Measurements from ENCODE around the gene TMEM125.

Gene TMEM125

GRCh38 chr1:43294761-43295160 lies 25.0 kb downstream of the TMEM125 start:
- DNase-seq = no peak

DNA sequence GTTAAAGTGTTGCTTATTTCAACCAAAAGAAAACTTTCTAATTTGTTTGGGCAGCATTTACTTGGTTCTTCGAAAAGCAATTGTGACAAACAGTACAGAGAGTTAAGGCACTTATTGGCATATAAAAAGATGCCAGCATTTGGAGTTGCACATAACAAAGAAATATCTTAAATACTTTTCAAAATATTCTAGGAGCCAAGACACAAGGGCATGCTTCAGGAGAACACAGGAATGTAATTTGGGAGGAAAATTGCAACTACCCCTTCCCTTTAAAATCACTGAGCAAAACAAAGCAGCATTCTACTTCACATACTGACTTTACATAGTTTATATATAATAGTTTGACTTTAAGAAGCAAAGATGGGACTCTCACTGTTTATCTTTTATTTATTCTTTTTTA lies 26.4 kb downstream of the TMEM125 start:
- no peak for DNase-seq

DNA sequence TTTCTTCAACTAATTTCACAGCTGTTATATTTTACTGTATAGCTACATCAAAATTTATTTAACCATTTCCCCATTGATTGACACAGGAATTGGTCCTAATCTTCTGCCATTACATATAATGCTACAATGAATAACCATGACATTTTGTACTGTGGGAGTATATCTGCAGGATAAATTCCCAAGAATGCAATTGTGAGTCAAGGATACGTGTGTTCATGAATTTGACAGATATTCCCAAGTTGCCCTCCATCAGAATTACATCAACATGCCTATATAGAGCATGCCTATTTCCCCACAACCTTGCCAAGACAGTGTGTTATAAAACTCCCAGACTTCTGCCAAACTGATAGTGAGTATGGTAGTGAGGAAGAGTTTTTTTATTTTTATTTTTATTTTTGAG lies 28.3 kb downstream of the TMEM125 start:
- DNase-seq = no peak

DNA sequence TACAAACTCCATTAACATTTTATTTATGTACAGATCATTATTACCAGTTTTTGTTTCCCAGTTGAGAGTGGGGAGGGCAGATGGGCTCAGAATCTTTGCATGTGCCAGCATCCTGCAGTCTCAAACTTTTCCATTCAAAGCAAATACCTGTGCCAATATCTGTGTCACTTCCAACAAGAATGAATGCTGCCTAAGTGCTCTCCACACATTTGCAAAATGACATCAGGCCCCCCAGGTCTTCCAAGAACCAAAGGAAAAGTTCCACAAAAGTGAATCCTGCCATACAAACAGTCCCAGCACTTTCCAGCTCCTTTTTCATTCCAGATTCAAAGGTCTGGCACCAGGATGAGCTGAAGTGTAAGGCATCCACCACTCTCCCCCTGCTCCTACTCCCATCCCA lies 29.3 kb downstream of the TMEM125 start:
- no peak for DNase-seq

GRCh38 chr1:43300378-43301094 lies 30.8 kb downstream of the TMEM125 start, which contains the start of gene TIE1:
Gene TIE1, plus strand, starts transcription at chr1:43300982. Its CDS starts 90 bp downstream, at chr1:43301072.
- DNase-seq = no peak

- DNase-seq = no peak
Observed at GRCh38 chr1:43302201-43302600, 32.4 kb downstream of the TMEM125 start.

DNA sequence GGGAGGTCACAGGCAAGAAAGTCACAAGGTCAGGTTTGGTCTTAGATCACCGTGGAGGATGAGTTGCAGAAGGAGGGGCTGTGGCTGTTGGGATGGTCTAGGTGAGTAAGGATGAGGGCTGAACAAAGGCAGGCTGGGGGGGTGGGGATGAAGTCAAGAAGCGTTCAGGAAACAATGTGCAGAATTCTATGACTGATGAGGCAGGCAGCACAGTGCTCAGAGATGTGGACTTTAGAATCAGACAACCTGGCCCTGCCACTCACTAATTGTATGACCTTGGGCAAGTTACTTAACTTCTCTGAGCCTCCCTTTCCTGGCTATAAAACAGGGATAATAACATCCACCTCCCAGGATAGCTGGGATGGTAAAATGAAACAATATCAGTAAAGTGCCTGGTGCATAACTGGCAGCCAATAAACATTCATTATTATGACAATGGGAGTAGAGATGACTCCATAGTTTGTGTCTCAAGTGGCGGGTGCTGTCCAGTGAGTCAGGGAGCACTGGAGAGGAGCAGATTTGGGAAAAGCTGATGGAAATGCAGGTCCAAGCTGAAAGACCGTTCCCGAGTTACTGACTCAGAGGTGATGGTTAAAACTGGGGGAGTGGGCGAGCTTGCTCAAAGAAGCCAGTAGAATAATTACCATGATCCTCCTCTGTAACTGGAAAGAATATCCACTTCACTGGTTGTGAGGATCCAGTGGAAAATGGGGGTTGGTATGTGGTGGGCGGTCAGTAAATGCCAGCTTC lies 33.1 kb downstream of the TMEM125 start:
- DNase-seq = no peak

DNA sequence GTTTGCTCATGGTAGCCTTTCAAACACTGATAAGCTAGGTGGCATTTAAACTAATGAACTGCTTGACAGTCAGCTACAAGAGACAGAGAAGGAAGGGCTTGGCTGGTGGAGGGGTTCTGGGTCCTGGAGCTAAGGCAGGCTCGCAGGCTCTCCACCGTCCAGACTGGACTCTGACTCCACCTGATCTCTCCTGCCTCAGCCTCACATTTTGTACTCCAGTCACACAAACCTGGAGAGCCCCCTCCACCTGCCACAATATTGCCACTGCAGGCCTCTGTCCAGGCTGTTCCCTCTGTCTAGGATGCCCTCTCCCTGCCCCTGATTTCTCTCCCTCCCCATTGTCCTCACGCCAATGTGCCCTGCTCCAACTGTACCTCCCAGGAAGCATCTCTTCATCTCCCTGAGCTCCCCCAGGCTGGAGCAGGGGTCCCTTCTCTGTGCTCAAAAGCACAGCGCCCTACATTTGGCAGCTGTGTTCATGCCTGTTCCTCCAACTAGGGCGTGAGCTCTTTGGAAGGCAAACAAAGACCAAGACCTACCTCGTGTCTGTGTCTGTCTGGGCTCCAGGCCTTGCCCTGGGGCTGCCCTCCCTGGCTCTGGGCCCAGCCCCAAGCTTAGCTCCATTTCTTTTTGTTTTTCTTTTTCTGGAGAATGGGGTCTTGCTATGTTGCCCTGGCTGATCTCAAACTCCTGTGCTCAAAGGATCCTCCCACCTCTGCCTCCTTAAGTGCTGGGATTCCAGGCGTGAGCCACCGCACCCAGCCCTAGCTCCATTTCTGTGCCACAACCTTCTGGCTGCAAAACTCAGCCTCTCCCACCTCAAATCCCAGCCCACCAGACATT lies 33.9 kb downstream of the TMEM125 start:
- no peak for DNase-seq

GRCh38 chr1:43304314-43304681 lies 34.5 kb downstream of the TMEM125 start:
- no peak for DNase-seq

GRCh38 chr1:43304771-43305300 lies 35.1 kb downstream of the TMEM125 start:
- DNase-seq = no peak

GRCh38 chr1:43305461-43305860 lies 35.7 kb downstream of the TMEM125 start:
- no peak for DNase-seq

DNA sequence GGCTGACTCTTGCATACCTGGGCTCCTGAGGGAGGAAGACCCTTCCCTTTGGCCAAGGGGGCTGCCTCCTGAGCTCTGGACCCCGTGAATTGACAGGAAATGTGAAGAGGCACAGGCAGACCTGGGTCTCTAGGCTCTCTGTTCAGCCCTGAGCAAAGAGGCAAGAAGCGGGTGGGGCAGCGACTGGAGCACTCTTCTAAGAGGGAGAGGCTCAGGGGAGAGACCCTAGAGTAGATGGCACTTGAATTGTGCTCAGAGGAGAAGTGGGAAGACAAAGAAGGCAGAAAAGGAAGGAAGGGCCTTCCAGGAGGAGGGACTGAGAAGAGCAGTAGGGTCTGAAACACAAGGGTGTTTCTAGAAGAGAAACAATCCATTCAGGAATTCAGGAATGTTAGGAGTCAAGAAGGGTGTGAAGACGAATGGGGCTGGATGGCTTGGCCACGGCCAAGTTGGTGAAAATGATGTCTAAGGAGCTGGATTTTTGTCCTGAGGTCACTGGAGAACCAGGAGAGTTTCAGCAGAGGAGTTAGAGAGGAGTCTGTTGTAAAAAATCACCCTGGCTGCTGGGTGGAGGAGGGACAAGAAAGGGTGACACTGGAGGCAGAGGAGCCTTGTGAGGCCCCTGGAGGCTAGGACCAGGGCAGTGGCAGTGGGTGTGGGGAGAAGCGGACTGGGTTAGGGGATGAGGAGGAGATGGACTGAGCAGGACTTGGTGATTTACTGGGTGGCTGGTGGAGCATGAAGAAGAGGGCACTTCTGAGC lies 36.3 kb downstream of the TMEM125 start:
- DNase-seq = no peak

DNA sequence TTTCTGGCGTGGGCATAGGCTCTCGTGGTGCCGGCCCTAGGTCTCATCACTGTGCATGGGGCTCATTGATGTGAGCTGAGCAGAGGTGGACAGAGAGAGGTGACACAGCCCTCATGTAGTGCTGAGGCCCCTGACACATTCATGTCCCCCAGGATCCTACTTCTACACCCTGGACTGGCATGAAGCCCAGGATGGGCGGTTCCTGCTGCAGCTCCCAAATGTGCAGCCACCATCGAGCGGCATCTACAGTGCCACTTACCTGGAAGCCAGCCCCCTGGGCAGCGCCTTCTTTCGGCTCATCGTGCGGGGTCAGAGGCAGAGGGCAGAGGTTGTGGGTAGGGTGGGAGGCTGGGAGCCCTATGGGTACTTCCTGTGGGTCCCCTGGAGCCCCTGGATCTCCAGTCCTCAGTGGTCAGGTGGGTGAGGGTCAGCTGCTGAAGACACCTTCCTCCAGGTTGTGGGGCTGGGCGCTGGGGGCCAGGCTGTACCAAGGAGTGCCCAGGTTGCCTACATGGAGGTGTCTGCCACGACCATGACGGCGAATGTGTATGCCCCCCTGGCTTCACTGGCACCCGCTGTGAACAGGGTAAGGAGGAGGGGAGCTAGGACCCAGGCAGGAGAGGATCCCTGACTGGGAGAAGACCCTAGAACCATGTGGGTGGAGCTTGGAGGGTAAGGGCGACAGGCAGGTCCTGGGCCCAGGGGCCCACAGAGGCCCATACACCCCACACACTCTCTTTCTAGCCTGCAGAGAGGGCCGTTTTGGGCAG lies 37.1 kb downstream of the TMEM125 start:
- DNase-seq = no peak

DNA sequence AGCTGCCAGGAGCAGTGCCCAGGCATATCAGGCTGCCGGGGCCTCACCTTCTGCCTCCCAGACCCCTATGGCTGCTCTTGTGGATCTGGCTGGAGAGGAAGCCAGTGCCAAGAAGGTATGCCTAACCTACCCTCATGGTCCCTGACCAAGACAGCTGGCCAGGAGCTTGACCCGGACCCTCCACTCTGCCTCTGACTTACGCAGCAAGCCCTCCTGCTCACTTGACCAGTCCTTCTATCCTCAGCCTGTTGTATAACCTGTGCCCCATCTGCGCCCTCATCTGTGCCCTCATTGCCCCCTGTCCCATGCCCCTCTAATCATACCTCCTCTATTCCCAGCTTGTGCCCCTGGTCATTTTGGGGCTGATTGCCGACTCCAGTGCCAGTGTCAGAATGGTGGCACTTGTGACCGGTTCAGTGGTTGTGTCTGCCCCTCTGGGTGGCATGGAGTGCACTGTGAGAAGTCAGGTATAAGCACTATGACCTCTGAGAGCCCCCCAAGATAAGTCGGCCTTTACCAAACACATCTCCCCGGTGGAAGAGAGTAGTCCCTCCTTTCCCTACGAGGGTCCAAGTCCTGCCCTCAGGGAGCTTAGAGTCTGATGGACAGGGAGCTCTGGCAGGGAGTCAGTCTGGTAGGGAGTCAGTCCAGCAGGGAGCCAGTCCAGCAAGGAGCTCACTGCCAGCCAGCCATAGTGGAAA lies 37.8 kb downstream of the TMEM125 start:
- no peak for DNase-seq

- DNase-seq = no peak
Observed at GRCh38 chr1:43308635-43309404, 39.0 kb downstream of the TMEM125 start.

DNA sequence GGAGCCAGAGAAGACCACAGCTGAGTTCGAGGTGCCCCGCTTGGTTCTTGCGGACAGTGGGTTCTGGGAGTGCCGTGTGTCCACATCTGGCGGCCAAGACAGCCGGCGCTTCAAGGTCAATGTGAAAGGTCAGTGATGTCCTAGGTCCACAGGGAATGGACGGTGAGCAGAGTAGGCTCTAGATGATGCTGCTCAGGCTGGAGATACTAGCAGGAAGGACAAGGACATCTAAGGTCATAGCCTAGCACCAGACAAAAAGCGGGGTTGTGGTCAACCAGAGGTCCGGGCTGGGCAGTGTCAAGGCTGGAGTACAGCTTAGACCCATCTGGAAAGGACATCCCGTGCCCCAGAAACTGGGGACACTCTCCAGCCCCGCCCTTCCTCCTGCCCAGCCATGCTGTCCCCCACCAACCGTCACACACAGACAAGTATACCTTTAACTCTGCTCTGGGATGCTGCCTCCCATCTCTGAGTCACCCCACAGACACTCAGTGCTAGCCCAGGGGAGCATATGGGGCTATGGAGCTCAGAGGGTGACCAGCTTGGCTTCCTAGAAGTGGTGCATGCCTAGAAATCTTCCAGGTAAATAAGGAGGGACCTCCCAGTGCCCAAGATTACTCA lies 39.7 kb downstream of the TMEM125 start:
- no peak for DNase-seq

- no peak for DNase-seq
Observed at GRCh38 chr1:43311521-43311920, 41.7 kb downstream of the TMEM125 start.

- DNase-seq = no peak
Observed at GRCh38 chr1:43312212-43312623, 42.4 kb downstream of the TMEM125 start.

DNA sequence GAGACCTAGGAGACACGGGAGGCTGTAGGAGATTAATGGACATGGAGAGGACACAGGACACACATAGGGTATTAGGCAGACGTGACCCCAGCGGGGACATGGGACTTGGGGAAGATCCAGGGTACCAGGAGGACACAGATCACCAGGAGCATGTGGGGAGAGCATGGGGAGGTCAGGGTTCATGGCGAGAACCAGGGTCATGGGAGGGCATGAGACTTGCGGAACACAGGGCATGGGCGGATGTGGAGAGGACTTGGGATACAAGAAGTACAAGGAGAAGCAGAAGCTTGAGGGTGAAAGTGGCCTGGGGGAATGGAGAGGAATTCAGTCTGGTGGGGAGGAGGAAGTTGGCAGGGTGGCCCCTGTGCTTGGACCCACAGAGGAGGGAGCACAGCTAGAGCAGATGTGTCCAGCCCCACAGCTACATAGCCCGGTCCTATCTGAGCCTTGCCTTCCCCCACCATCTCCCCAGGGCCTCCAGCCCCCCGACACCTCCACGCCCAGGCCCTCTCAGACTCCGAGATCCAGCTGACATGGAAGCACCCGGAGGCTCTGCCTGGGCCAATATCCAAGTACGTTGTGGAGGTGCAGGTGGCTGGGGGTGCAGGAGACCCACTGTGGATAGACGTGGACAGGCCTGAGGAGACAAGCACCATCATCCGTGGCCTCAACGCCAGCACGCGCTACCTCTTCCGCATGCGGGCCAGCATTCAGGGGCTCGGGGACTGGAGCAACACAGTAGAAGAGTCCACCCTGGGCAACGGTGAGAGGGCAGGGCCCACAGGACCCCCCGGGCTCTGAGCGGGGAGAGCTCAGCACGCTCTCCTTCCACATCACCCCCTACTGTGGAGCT lies 43.1 kb downstream of the TMEM125 start:
- DNase-seq = no peak
